Stomach (tissue), 9 donors: ENCODE measurements around the gene CCDC6. TPM values are rescaled to one million over a fixed set of nuclear protein-coding genes. Genes with fewer than 3 reads are reported as not detected.
A peak's percentile ranks its signal among the peaks of the same experiment; 100 is the strongest.
"Not testable (repeated sequence)": the region's sequence is repeated elsewhere in the genome, so short reads cannot be mapped to it uniquely, and the experiment has no call there.

Experiments used
- DNase-seq, 2 donors: peaks; one replicate each; pipeline versions ENCODE4 v3.0.0 to v3.0.0-alpha.2; 2013 to 2019
- H3K27ac ChIP-seq, 5 donors: fragments of 200-600 bp in 4 of 5; sonication (generic) in 4 of 5; one replicate each; pipeline ENCODE4 v1.5.1; 2013 to 2019; ENCODE audit warnings: mild to moderate bottlenecking in 1 of 5, moderate library complexity in 1 of 5
- H3K27me3 ChIP-seq, 3 donors: fragments of 200-600 bp; sonication (generic); one replicate each; pipeline ENCODE4 v1.5.1; 2017 to 2019; ENCODE audit warnings: mixed run types in 1 of 3
- H3K36me3 ChIP-seq, 4 donors: fragments of 200-600 bp; sonication (generic); 1 replicate in 3 of 4; 2 replicates in 1 of 4; pipeline ENCODE4 v1.5.1; 2016 to 2019
- H3K4me1 ChIP-seq, 4 donors: fragments of 200-600 bp; sonication (generic); one replicate each; pipeline ENCODE4 v1.5.1; 2016 to 2019
- H3K4me3 ChIP-seq, 4 donors: fragments of 200-600 bp; sonication (generic) in 3 of 4; one replicate each; pipeline ENCODE4 v1.5.1; 2016 to 2019; ENCODE audit warnings: mild to moderate bottlenecking in 1 of 4
- H3K9me3 ChIP-seq, 4 donors: fragments of 200-600 bp; sonication (generic); one replicate each; pipeline ENCODE4 v1.5.1; 2016 to 2019
- EP300 ChIP-seq: sonication (generic); formaldehyde crosslinking; IDR thresholded peaks from one replicate; pipeline ENCODE4 v1.6.1; 2017; ENCODE audit warnings: antibody characterized with exemption
- POLR2A ChIP-seq, 4 donors: fragments of 450-650 bp; IDR thresholded peaks; one replicate each; pipeline ENCODE4 v1.6.1; 2016; ENCODE audit warnings: antibody characterized with exemption in 4 of 4, control low read depth in 2 of 4, mild to moderate bottlenecking in 1 of 4, moderate library complexity in 1 of 4
- POLR2AphosphoS5 ChIP-seq, 3 donors: sonication (generic); formaldehyde crosslinking; IDR thresholded peaks; one replicate each; pipeline ENCODE4 v1.6.1; 2016; ENCODE audit warnings: antibody characterized with exemption in 3 of 3
- WGBS, 5 donors: extraction: QIAGEN DNeasy Blood & Tissue Kit in 3 of 5; methylation state at CpG; one replicate each; pipeline versions ENCODE4 v1.1.5 to v1.1.7; 2013 to 2018; 5-methylcytosine and 5-hydroxymethylcytosine counted together
- intact Hi-C: fragments of 100-400 bp; cut with DNase I; formaldehyde crosslinking; loops from one replicate; pipeline ENCODE4 v1.15.1; 2023; ENCODE audit warnings: low total_unique reads
- polyA plus RNA-seq, 3 donors: library from polyadenylated mRNA; stranded (reverse); fragments of 200-250 nt; gene quantifications; one replicate each; pipeline ENCODE4 v1.2.3, GENCODE V29; 2013
- total RNA-seq, 5 donors: library from RNA; depleted of rRNA; stranded (reverse); fragments of >200 nt; gene quantifications; one replicate each; pipeline versions ENCODE4 v1.1.0 to v1.2.3, GENCODE V29; 2014 to 2016
- TF ChIP-seq, protein P1 (sequence below), 7 experiments: fragments of 450-650 bp in 4 of 7; fragments of 200-600 bp in 3 of 7; sonication (generic) in 3 of 7; IDR thresholded peaks; one replicate each; pipeline ENCODE4 v1.5.1; 2016 to 2019; ENCODE audit warnings: antibody characterized with exemption in 7 of 7, control low read depth in 2 of 7, mild to moderate bottlenecking in 1 of 7
- donor health status: healthy with polysubstance abuse.
- donor health status: Bipolar disorder and iron deficiency.
- donor health status: healthy.

The CCDC6 gene
- total and polyA plus RNA-seq, 8 donors: 12.5 to 56.0 (median 17.0) TPM

GRCh38 chr10:59876695-59877094 is 29.7 kb downstream of the CCDC6 start:
- no peak for DNase-seq
- TF ChIP-seq EP300: no peak
- TF ChIP-seq, protein P1, sequence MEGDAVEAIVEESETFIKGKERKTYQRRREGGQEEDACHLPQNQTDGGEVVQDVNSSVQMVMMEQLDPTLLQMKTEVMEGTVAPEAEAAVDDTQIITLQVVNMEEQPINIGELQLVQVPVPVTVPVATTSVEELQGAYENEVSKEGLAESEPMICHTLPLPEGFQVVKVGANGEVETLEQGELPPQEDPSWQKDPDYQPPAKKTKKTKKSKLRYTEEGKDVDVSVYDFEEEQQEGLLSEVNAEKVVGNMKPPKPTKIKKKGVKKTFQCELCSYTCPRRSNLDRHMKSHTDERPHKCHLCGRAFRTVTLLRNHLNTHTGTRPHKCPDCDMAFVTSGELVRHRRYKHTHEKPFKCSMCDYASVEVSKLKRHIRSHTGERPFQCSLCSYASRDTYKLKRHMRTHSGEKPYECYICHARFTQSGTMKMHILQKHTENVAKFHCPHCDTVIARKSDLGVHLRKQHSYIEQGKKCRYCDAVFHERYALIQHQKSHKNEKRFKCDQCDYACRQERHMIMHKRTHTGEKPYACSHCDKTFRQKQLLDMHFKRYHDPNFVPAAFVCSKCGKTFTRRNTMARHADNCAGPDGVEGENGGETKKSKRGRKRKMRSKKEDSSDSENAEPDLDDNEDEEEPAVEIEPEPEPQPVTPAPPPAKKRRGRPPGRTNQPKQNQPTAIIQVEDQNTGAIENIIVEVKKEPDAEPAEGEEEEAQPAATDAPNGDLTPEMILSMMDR (IDR thresholded peaks at IDR 0.05): no peak
- intact Hi-C loops: no loop called here
- WGBS, 5 donors: 74 to 88% (median 81%) methylated on average over 2 of the region's 2 CpGs
- peaks cover 21 to 82% (median 54%) of the 10 kb centered on the region in 4 donors for H3K4me1 ChIP-seq
- H3K4me3 ChIP-seq: no peak overlapping the region
- no peaks in the 10 kb centered on the region for H3K9me3 ChIP-seq
- no peaks in the 10 kb centered on the region for H3K27me3 ChIP-seq
- H3K27ac ChIP-seq: no peak overlapping the region
- no peaks in the 10 kb centered on the region for H3K36me3 ChIP-seq

DNA sequence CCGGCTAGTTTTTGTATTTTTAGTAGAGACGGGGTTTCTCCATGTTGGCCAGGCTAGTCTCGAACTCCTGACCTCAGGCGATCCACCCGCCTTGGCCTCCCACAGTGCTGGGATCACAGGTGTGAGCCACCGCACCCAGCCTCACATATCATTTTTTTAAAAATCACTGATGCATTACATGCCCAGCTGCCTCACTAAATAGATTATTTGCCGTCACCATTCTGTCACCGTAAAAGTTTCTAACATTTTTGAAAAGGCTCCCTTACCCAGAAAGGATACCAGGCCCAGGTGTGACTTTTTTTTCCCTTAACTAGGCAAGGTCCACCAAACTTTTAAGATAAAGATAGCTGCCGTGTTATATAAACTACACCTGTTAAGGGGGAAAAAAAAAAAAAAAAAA is 30.1 kb downstream of the CCDC6 start:
- H3K27me3 ChIP-seq, DNase-seq, H3K27ac ChIP-seq, H3K4me3 ChIP-seq, H3K36me3 ChIP-seq, intact Hi-C loops, H3K9me3 ChIP-seq: not testable (repeated sequence)
- 74 to 91% (median 79%) methylated on average over 9 of the region's 9 CpGs for WGBS, 5 donors
- H3K4me1 ChIP-seq: peaks cover 25 to 82% (median 54%) of the 10 kb centered on the region in 4 donors

DNA sequence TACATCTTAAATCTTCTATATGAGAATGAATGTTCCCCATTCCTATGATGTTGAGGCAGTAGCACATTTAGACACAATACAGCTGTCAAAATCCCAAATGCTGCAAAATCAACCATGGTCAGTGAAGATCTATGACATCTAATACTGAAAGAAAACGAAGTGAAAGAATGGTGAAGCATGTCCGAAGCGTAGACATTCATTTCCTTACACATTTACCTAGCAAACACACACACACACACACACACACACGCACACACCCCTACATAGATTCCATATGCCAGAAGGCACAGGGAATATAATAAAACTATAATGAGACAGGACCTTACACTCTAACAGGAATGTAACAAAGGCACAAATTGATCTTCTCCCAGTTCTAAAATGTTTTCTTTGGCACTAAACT is 32.5 kb downstream of the CCDC6 start:
- Histone ChIP-seq H3K27ac (peak overlapping the region in 1 of 5 donors; percentile 58), H3K36me3 (no peaks in the 10 kb centered on the region), H3K4me3 (no peak overlapping the region), H3K9me3 (no peaks in the 10 kb centered on the region), H3K4me1 (peaks cover 19 to 64% (median 40%) of the 10 kb centered on the region in 4 donors), H3K27me3 (no peaks in the 10 kb centered on the region)
- 41 to 63% (median 48%) methylated on average over 4 of the region's 4 CpGs for WGBS, 5 donors
- no peak for DNase-seq
- intact Hi-C loops: no loop called here
- TF ChIP-seq, protein P1 (IDR thresholded peaks at IDR 0.05): no peak
- TF ChIP-seq EP300 (no peak), POLR2AphosphoS5 (IDR thresholded peaks at IDR 0.05) (no peak), POLR2A (IDR thresholded peaks at IDR 0.05) (no peak)

DNA sequence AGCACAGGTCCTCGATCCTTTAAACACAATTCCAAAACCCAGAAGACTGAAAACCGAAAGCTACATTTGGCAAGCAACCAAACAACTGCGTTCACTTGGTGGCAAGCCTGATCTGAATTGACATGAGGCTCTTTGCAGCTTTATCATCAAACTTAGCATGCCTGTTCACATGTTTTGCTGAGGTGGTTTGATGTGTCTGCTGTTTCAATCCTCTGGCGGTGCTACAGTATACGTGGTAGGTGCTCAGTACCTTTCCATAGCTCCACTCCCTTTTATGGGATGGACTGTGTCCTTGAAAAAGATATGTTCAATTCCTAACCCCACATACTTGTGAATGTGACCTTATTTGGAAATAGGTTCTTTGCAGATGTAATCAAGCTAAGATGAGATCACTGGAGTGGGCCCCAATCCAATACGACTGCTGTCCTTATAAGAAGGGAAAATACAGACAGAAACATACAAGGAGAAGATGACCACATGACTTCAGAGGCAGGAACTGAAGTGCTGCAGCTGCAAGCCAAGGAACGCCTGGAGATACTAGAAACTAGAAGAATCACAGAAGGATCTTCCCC is 33.4 kb downstream of the CCDC6 start:
- peak overlapping the region in 4 of 5 donors; percentile 49 to 73 (median 62) for H3K27ac ChIP-seq

GRCh38 chr10:59870152-59870551 is 36.2 kb downstream of the CCDC6 start:
- H3K4me3 ChIP-seq: no peak overlapping the region
- intact Hi-C loops: no loop called here
- no peak for TF ChIP-seq POLR2A (IDR thresholded peaks at IDR 0.05)
- TF ChIP-seq EP300: no peak
- TF ChIP-seq, protein P1 (IDR thresholded peaks at IDR 0.05): no peak
- no peak for TF ChIP-seq POLR2AphosphoS5 (IDR thresholded peaks at IDR 0.05)
- H3K27me3 ChIP-seq: no peaks in the 10 kb centered on the region
- DNase-seq: no peak
- peaks cover 35 to 80% (median 55%) of the 10 kb centered on the region in 4 donors for H3K4me1 ChIP-seq
- 92 to 95% (median 94%) methylated on average over 4 of the region's 4 CpGs for WGBS, 5 donors
- H3K27ac ChIP-seq: no peak overlapping the region
- H3K36me3 ChIP-seq: no peaks in the 10 kb centered on the region
- no peaks in the 10 kb centered on the region for H3K9me3 ChIP-seq

More for the DNA sequence above, 33.4 kb downstream of the CCDC6 start:
- Histone ChIP-seq H3K36me3 (no peaks in the 10 kb centered on the region), H3K9me3 (no peaks in the 10 kb centered on the region), H3K4me3 (peak overlapping the region; percentile 0 to 6 (median 6)), H3K27me3 (no peaks in the 10 kb centered on the region), H3K4me1 (peaks cover 19 to 65% (median 42%) of the 10 kb centered on the region in 4 donors)
- DNase-seq: peak in 1 of 2 donors; percentile 69
- 20 to 40% (median 33%) methylated on average over 7 of the region's 7 CpGs for WGBS, 5 donors
- no peak for TF ChIP-seq POLR2A (IDR thresholded peaks at IDR 0.05)
- peak in 2 of 3 donors; percentile 11 to 26 for TF ChIP-seq POLR2AphosphoS5 (IDR thresholded peaks at IDR 0.05)
- TF ChIP-seq EP300: peak; percentile 35
- TF ChIP-seq, protein P1 (IDR thresholded peaks at IDR 0.05): no peak
- intact Hi-C loops: no loop called here
